GM12878 (cell line): ENCODE results near the gene SENP1.

Experiments used
- CREB1 ChIP-seq: IDR thresholded peaks from 2 replicates; pipeline ENCODE4 v1.6.1; 2012; ENCODE audit warnings: low read depth, mild to moderate bottlenecking, inconsistent platforms
- MAX ChIP-seq: IDR thresholded peaks from 2 replicates; pipeline ENCODE4 v1.6.1; 2012; ENCODE audit warnings: low read depth, low read length, improper control_type of control experiment
- MXI1 ChIP-seq: fragments of 150-350 bp; IDR thresholded peaks from 2 replicates; pipeline ENCODE4 v1.6.1; 2011; ENCODE audit warnings: low read depth, mild to moderate bottlenecking, inconsistent platforms, low read length, improper control_type of control experiment
- RAD51 ChIP-seq: fragments of 450-650 bp; IDR thresholded peaks from 2 replicates; pipeline ENCODE4 v1.6.1; 2016; ENCODE audit warnings: moderate library complexity, mild to moderate bottlenecking, inconsistent platforms
- TARDBP ChIP-seq: IDR thresholded peaks from 2 replicates; pipeline ENCODE4 v1.6.1; 2016; ENCODE audit warnings: borderline replicate concordance

DNA sequence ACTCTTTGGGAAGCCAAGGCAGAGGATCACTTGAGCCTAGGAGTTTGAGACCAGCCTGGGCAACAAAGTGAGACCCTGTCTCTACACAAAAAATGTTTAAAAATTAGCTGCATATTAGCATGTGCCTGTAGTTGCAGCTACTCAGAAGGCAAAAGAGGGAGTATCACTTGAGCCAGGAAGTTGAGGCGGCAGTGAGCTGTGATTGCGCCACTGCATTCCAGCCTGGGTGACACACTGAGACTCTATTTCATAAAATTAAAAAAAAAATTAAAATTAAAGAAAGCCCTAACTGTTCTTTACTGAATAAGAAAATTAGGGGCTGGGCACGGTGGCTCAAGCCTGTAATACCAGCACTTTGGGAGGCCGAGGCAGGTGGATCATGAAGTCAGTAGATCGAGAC is 27.0 kb downstream of the SENP1 start:
- TF ChIP-seq CREB1 (no peak), MAX (no peak), RAD51 (no peak), MXI1 (no peak), TARDBP (no peak)
